ENCODE data around the gene C9orf40. TPM values are rescaled to one million over a fixed set of nuclear protein-coding genes. Genes with fewer than 3 reads are reported as not detected.
A peak's percentile ranks its signal among the peaks of the same experiment; 100 is the strongest.

Gene C9orf40
- polyA plus RNA-seq (2013, experiment 1 of 2; ENCODE audit: insufficient read length): 8.7 TPM
- 8.8 TPM for polyA plus RNA-seq (2013, experiment 2 of 2; ENCODE audit: insufficient read length)

GRCh38 chr9:74952201-74953151, at the start of gene C9orf40:
TSS of gene C9orf40 (minus strand) at chr9:74952912. CDS start at chr9:74952611, 301 bp downstream.
- peak; percentile 86 for DNase-seq

- DNase-seq: peak; percentile 79
Measured at GRCh38 chr9:75001719-75002421, 49.2 kb upstream of the C9orf40 start.

- DNase-seq: no peak
Measured at GRCh38 chr9:75000835-75001234, 48.1 kb upstream of the C9orf40 start.

GRCh38 chr9:74985041-74985440, 32.3 kb upstream of the C9orf40 start:
- no peak for DNase-seq

- no peak for DNase-seq
Measured at GRCh38 chr9:74983709-74984108, 31.0 kb upstream of the C9orf40 start.

GRCh38 chr9:74979844-74980243, 27.1 kb upstream of the C9orf40 start:
- DNase-seq: no peak

- no peak for DNase-seq
Measured at GRCh38 chr9:74977287-74977686, 24.6 kb upstream of the C9orf40 start.

- DNase-seq: no peak
Measured at GRCh38 chr9:74975538-74975937, 22.8 kb upstream of the C9orf40 start.

GRCh38 chr9:74974558-74974957, 21.8 kb upstream of the C9orf40 start:
- no peak for DNase-seq

- no peak for DNase-seq
Measured at GRCh38 chr9:74973714-74974113, 21.0 kb upstream of the C9orf40 start.

- no peak for DNase-seq
Measured at GRCh38 chr9:74963056-74963455, 10.3 kb upstream of the C9orf40 start.

- no peak for DNase-seq
Measured at GRCh38 chr9:74961496-74961895, 8.8 kb upstream of the C9orf40 start.

GRCh38 chr9:74960561-74960960, 7.8 kb upstream of the C9orf40 start:
- peak; percentile 44 for DNase-seq

GRCh38 chr9:74958587-74958986, 5.9 kb upstream of the C9orf40 start:
- no peak for DNase-seq

- DNase-seq: peak; percentile 74
Measured at GRCh38 chr9:74953235-74953751, 581 bp upstream of the C9orf40 start.

GRCh38 chr9:74951725-74952151, 974 bp downstream of the C9orf40 start:
- peak; percentile 21 for DNase-seq

- DNase-seq: no peak
Measured at GRCh38 chr9:74951107-74951720, 1.5 kb downstream of the C9orf40 start.

- peak; percentile 3 for DNase-seq
Measured at GRCh38 chr9:74949859-74950855, 2.6 kb downstream of the C9orf40 start.

- DNase-seq: no peak
Measured at GRCh38 chr9:74948937-74949336, 3.8 kb downstream of the C9orf40 start.

- no peak for DNase-seq
Measured at GRCh38 chr9:74946686-74947085, 6.0 kb downstream of the C9orf40 start.

- no peak for DNase-seq
Measured at GRCh38 chr9:74942801-74943200, 9.9 kb downstream of the C9orf40 start.
